Stimulated activated CD4-positive, alpha-beta T cell treated with anti-CD3 and anti-CD28 coated beads, Interleukin-15, amount 100 ng/mL, for 1 hour (primary cell): Measurements from ENCODE around the gene NIFK.

Experiments
- DNase-seq, 2 donors: peaks; one replicate each; pipeline ENCODE4 v3.0.0-alpha.2; 2020; ENCODE audit warnings: low read depth in 1 of 2, low spot score in 1 of 2

The NIFK gene

GRCh38 chr2:121736462-121737336 lies at the start of gene NIFK:
Gene NIFK (minus strand): TSS chr2:121736875. CDS start chr2:121736850, 25 bp downstream.
- peak; percentile 100 for DNase-seq

GRCh38 chr2:121783180-121783579 lies 46.5 kb upstream of the NIFK start:
- DNase-seq, result no peak

- no peak for DNase-seq
Measured at GRCh38 chr2:121778741-121779487, 42.2 kb upstream of the NIFK start.

GRCh38 chr2:121777699-121778058 lies 41.0 kb upstream of the NIFK start:
- DNase-seq, result no peak

DNA sequence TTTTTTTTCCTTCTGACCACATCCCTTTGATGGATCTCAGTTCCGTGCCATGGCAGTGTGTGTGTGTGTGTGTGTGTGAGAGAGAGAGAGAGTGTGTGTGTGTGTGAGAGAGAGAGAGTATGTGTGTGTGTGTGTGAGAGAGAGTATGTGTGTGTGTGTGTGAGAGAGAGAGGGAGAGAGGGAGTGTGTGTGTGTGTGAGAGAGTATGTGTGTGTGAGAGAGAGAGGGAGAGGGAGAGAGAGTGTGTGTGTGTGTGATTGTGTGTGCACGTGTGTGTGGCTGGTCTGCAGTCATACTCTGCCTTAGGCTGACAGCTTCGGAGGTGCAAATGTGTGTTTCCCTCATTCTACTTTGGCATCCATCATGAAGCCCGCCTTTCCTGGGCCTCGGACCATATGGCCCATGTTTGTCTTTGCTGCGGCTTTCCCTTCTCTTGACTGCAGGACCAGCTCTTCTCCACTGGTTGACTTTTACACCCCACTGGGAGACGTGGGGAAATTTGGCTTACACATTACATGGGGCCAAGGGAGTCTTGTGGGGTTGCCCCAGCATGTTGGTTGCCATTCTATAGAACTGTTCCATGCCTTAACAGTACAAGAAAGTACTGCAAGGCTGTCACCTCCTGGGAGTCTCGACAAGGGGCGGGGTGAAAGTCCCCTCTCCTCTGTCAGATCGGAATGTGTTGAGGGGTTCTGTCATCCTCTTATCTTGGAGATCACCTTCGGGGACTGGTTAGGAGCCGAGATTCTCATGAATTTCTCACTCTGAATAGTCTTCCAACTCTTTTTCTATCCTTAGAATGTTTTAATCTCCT lies 40.4 kb upstream of the NIFK start:
- DNase-seq, result no peak

DNA sequence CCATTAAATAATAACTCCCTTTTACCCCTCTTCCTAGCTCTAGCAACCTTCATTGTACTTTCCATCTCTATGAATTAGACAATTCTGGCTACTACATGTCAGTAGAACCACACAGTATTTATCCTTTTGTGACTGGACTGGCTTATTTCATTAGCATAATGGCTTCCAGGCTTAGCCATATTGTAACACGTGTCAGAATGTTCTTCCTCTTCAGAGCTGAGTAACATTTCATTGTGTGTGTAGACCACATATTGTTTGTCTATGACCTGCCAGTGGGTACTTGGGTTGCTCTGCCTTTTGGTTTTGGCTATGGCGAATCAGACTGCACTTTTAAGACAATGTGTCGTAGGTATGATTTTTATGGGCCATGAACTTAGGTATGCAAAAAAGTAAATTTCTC lies 39.7 kb upstream of the NIFK start:
- no peak for DNase-seq

DNA sequence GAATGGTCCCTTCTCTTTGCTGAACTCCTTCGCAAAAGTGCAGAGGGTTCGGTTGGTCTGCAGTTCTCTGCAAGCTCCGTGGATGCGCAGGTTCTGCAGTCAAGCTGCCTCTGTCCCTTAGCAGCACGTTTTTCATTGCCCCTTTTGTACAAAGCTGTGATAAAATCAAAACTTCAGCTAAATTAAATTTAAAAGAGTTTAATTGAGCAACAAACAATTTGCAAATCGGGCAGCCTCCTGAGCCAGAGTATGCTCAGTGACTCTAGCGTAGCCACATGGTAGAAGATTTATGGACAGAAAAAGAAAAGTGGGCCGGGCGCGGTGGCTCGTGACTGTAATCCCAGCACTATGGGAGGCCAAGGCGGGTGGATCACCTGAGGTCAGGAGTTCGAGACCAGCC lies 37.6 kb upstream of the NIFK start:
- no peak for DNase-seq

DNA sequence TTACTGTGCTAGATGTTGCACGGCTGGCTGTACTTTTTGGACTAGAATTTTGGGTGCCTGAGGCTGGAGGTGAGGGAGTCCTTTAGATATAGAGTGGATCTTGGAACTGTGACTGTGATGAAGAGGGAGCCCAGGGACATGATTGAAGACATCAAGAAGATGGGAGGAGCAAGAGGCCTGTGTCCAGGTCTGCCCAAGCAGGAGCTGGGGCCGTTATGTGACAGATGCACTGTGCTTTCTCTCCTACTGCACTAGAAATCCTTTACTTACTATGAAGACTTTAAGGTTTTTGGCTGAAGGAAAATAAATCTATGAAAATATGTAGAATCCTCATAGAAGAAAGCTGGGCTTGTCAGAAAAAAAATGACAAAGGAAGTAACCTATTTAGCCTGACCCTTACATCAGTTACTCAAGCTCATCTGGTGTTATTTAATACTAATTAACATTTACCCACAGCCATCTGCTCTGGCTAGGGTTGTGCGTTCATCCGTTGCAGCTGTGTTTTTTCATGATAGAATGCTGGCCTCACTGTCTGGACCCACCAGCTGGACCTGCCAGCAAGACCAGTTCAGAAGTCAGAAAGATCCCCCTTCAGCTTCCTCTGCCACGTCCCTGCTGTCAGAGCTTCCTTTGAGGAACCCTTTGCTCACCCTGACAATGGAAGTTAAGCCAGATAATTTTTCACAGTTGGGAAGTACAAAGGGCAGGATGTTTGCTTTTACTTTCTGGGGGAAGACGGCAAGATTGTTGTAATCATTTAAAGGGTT lies 35.5 kb upstream of the NIFK start:
- no peak for DNase-seq

GRCh38 chr2:121768143-121768755 lies 31.6 kb upstream of the NIFK start:
- no peak for DNase-seq

DNA sequence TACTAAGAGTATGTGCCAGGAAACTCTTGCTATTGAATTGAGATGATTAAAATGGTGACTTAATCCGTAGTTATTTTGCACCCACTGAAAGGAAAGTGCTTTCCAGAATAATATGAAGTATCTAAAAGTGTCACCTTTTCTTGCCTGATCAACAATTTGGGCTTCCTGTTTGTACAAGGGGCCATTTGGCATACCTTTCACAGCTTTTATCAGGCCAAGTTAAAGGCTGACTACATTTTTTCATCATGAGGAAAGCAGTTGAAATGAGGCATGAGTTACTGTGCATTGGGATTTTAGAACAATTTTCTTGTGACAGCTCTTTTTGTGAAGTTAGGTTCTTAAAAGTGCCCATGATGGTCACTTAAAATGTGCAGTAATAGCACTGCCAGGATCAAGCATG lies 29.9 kb upstream of the NIFK start:
- DNase-seq, result no peak

- DNase-seq, result no peak
Measured at GRCh38 chr2:121764681-121765228, 28.1 kb upstream of the NIFK start.

DNA sequence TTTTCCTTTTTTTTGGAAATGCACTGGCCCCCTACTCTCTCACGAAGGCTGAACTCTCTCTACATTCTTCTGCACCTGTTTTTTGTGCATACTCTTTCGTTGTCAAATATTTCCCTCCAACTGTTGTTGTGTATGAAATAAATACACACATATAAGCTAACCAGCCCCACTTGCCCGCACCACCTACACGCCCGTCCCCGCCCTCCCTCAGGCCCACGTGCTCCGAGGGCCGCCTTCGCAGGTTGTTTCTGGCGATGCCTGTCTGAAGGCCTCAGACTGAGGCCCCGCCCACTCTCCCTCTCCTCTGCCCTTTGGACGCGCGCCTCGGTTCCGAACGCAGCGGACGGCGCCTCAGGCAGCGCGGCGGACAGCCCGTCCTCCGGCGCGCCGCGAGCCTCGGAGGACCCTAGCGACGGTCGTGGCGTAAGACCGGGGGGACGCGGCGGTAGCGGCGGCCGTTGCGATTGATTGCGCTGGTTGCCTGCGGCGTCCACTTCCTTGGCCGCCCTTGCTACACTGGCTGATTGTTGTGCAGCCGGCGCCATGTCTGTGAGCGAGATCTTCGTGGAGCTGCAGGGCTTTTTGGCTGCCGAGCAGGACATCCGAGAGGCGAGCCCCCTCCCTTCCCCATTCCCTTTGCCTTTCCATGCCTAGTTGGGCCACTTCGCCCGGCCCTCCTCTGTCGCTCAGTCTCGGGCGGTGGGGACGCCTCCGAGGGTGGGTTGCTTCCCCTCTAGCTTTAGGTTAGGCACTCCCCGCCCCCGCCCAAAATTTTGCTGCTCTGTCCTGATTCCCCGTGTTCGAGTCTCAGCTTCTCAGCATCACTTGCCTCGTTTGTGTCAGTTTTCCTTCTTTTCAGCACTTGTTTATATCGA lies 18.8 kb upstream of the NIFK start, which contains the start of gene TSN:
TSN (plus strand) TSS at position 415 of the 875 bp plus-strand sequence; CDS start at position 544, 129 bp downstream.
- DNase-seq, result peak; percentile 94 to 95

DNA sequence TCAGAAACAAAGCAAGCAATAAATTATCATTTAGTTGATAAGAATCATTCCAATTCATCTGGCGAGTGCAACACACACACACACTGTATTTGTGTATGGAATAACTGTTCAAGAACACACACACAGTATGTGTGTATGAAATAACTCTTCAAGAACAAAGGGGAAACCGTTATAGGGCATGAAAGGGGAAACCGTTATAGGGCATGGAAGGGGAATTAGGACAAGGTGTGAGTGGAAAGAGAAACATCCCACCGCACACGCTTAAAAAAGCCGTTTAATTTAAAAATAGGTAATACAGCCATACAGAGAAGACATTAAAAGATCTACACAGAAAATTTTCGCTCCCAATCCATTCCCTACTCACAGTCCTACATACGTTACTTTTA lies 18.2 kb upstream of the NIFK start:
- DNase-seq, result no peak

GRCh38 chr2:121748202-121748601 lies 11.5 kb upstream of the NIFK start:
- DNase-seq, result no peak

DNA sequence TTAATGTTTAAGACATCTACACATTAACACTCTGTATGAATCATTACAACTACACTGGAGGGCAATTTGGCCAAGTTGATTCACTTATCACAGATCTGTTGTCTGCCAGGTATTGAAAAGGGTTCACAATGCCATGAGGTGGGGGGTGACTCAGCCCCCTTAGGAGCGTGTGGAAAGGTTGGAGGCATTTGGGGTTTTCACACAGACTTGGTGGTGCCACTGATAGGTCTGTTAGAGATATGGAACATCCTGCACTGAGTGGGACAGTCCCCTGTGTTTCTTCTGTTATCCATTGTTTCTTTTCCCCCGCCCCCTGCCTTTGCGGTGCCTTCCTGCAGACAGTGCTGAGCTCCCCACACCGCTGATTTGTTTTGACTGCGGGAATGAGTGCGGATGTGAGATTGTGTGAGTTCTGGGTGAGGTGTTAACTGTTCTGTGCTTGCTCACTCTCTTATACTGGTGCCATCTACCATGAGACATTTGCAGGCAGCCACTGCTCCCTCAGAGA lies 9.4 kb upstream of the NIFK start:
- DNase-seq, result no peak

- no peak for DNase-seq
Measured at GRCh38 chr2:121741450-121741849, 4.8 kb upstream of the NIFK start.

DNA sequence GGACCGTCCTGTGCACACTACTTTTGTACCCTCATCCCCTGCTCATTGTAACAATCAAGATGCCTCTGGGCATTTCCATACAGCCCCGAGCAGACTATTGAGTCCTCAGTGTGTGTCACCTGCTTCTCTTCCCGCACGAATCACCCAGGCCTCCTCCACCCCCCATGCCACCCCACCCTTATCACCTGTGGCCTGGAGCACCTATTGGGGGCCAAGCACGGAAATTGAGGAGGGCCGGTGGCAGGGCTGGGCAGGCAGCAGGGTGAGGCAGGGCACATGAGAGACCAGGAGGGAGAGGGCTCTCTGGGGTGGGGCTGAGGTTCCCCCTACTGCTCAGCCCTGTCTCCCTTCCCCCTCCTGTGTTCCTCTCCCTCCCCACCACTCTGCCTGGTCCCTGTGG lies 4.3 kb upstream of the NIFK start:
- no peak for DNase-seq

GRCh38 chr2:121736140-121736461 lies 574 bp downstream of the NIFK start:
- DNase-seq, result no peak

DNA sequence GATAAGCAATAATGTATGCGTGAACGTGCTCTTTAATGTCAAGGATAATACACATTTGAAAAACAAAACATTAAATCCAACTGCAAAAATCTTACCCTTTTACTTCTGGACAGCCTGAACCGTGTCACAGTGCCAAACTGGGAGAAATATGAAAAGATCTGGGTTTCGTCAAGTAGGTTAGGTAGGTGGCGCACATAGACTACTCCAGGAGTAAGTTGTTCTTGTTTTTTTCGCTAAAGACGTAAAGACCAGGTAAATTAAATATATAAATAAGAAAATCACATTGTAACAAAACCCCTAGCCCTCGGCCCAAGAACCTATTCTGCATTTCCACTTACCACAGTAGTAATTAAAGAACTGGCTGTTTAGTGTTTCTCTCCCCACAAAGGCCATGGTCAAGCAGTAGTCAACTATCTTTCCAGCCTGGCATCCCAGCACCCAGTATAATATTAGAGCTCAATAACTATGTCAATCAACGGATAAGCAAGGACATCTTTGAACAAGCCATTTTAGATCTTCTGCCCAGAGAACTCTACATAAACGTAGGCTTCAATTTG lies 1.1 kb downstream of the NIFK start:
- DNase-seq, result no peak
